ENCODE measurements around the gene FBRSL1. TPM values are rescaled to one million over a fixed set of nuclear protein-coding genes. Genes with fewer than 3 reads are reported as not detected.

The FBRSL1 gene
- total and polyA plus RNA-seq, 12 donors = 28.1 to 90.6 (median 47.0) TPM

GRCh38 chr12:132497514-132498405 is 7.8 kb downstream of the FBRSL1 start:
- ATAC-seq (no peak), DNase-seq (no peak)
- no peak overlapping the region for H3K27ac ChIP-seq
- no peak overlapping the region for H3K4me3 ChIP-seq
- H3K36me3 ChIP-seq = peaks cover 0 to 3% (median 0%) of the 10 kb centered on the region in 9 donors
- H3K4me1 ChIP-seq = peaks cover 69 to 98% (median 96%) of the 10 kb centered on the region in 9 donors
- no peaks in the 10 kb centered on the region for H3K9me3 ChIP-seq
- 80 to 82% methylated on average over 27 to 28 of the region's 28 CpGs for WGBS, 2 donors
- TF ChIP-seq CTCF (IDR thresholded peaks at IDR 0.05) = no peak
- intact Hi-C loops (cut with DNase I) = loop anchor here in 1 of 10 donors (5.0 kb wide), 1 partner anchor 100 kb away; no protein-coding TSS in a partner anchor
- no peaks in the 10 kb centered on the region for H3K27me3 ChIP-seq

- ATAC-seq (no peak), DNase-seq (no peak)
- no peaks in the 10 kb centered on the region for H3K36me3 ChIP-seq
- 86 to 89% methylated on average over 12 of the region's 12 CpGs for WGBS, 2 donors
- peaks cover 66 to 98% (median 96%) of the 10 kb centered on the region in 9 donors for H3K4me1 ChIP-seq
- no peaks in the 10 kb centered on the region for H3K27me3 ChIP-seq
- no peak for TF ChIP-seq CTCF (IDR thresholded peaks at IDR 0.05)
- no peaks in the 10 kb centered on the region for H3K9me3 ChIP-seq
- no peak overlapping the region for H3K4me3 ChIP-seq
- no peak overlapping the region for H3K27ac ChIP-seq
- intact Hi-C loops (cut with DNase I) = loop anchor here in 1 of 10 donors (5.0 kb wide), 1 partner anchor 98 kb away; no protein-coding TSS in a partner anchor
Observed at GRCh38 chr12:132498931-132499330, 9.0 kb downstream of the FBRSL1 start.

- WGBS, 2 donors = 66 to 70% methylated on average over 19 of the region's 19 CpGs
- Histone ChIP-seq H3K27ac (peak overlapping the region in 1 of 10 donors; percentile 2), H3K4me1 (peaks cover 63 to 98% (median 96%) of the 10 kb centered on the region in 9 donors), H3K36me3 (no peaks in the 10 kb centered on the region), H3K4me3 (no peak overlapping the region), H3K9me3 (no peaks in the 10 kb centered on the region), H3K27me3 (no peaks in the 10 kb centered on the region)
- no peak for DNase-seq
- intact Hi-C loops (cut with DNase I) = no loop called here
- no peak for TF ChIP-seq CTCF (IDR thresholded peaks at IDR 0.05)
- ATAC-seq = peak in 1 of 8 donors; percentile 12
Observed at GRCh38 chr12:132500142-132500855, 10.3 kb downstream of the FBRSL1 start.

GRCh38 chr12:132500856-132501180 is 10.9 kb downstream of the FBRSL1 start:
- H3K9me3 ChIP-seq = no peaks in the 10 kb centered on the region
- peak overlapping the region in 1 of 10 donors; percentile 2 for H3K27ac ChIP-seq
- DNase-seq = no peak

More at GRCh38 chr12:132500856-132501180, 10.9 kb downstream of the FBRSL1 start:
- TF ChIP-seq CTCF (IDR thresholded peaks at IDR 0.05) = no peak
- Histone ChIP-seq H3K4me1 (peaks cover 63 to 98% (median 96%) of the 10 kb centered on the region in 9 donors), H3K36me3 (no peaks in the 10 kb centered on the region), H3K27me3 (no peaks in the 10 kb centered on the region), H3K4me3 (no peak overlapping the region)
- WGBS, 2 donors = 71 to 84% methylated on average over 9 of the region's 9 CpGs
- ATAC-seq = no peak
- intact Hi-C loops (cut with DNase I) = no loop called here
